Measurements from ENCODE around the gene SAMD1.

The SAMD1 gene

DNA sequence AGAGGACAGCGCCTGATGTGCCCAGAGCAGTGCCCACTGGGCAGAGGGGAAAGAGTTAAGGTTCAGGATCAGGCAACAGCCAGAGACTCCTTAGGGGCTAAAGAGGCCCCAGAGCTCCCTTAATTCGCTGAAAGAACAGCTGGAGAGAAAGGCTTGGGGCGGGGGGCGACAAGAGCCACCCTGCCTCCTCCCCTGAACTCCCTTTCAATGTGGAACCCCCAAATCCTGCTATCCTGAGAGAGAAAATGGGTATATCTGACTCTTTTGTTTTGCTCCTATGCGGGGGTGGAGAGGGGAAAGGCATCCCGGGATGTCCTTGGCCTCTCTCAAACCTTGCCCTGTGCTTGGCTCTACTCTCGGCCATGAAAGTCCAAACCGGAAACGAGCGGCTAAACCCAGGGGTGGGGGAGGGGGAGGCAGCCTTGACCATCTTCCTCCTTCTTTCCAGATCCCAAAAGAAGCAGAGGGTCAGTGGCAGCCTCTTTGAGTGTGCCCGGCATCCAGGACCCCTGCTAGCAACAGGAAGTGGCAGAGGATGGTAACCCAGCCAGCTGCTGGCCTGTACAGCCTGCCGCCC is 22.3 kb upstream of the SAMD1 start:
- no peak for DNase-seq

DNA sequence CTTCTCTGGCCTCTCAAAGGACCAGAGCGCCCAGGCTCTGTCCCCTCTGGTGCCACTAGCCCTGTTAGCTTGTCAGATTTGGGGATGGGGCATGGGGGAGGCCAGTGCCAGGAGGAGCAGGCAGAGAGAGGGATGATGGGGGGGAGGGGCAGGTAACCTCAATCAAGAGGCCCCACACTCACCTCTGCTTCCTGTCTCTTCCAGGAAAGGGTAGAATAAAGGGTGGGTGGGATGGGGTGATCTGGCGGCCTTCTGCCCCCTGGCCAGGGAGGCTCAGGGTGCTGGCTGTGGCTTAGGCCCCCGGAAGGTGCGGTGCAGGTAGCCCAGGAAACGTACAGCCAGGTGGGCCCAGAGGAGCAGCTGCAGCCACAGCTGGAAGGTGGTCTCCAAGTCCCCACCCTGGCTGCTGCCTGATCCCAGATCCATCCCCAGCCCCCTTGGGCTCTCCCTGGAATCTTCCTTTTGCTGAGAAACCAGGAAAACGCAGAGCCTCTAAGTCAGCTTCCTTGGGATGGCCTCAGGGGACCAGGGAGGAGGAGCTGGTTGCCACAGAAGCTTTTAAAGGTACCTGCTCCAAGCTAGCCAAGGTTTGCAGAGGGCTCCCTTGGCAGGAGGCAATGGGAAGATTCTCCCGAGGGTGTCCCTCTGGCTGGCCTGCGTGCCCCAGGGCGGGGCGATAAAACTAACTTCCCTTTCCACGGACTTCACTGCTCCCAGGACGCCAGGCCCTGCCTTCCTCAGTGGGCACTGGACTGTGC is 21.7 kb upstream of the SAMD1 start:
- no peak for DNase-seq

DNA sequence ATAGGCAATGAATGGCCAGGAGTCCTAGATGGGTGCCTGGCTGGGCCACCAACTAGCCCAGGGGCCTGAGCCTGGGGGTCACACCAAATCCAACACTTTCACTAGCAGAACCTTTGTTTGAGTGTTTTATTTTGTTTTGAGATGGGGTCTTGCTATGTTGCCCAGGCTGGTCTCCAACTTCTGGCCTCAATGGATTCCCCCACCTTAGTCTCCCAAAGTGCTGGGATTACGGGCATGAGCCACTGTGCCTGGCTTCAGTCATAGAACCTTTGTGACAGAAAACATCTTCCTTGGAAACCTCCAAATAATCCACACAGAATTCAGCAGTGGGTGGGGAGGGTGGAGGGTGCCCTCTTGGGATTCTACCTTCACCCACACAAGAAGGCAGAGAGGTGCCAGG is 20.9 kb upstream of the SAMD1 start:
- DNase-seq, result no peak

- no peak for DNase-seq
Observed at GRCh38 chr19:14110650-14111049, 20.1 kb upstream of the SAMD1 start.

DNA sequence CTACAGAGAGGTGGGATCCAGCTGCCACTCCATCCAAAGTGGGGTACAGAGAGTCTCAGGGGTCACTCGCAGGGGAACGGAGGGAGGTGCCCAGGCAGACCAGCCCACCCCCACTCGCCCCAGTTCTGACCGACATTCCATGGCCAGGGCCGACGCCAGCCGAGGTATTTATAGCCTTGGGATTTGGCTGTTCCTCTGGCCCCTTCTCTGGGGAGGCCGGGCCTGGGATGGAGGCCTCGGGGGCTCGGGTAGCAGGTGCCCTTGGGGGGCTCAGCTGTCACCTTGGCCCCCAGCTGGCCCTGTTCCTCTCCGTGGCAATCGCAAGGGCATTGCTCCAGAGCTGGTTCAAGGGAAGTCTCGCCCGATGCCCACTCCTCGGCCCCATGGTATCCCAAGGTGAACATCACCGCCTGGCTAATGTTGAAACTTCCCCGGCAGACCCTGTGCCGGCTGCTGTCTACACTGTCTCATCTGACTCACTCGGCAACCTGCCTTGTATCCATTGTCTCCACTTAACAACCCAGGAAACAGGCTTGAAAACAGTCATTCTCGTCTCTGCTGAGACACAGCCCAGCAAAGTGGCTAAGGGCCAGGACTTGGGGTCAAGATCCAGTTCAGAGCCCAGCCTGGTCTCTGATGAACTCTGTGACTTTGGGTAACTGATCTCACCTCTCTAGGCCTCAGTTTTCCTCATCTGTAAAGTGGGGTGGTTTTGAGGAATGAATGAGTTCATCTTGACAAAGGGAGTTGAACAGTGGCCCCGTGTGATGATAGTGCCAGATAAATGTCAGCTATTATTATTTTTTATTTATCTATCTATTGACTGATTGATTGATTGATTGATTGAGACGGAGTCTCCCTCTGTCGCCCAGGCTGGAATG is 17.3 kb upstream of the SAMD1 start:
- DNase-seq, result no peak

GRCh38 chr19:14106840-14107239 is 16.3 kb upstream of the SAMD1 start:
- DNase-seq, result no peak

- no peak for DNase-seq
Observed at GRCh38 chr19:14105680-14106079, 15.1 kb upstream of the SAMD1 start.

DNA sequence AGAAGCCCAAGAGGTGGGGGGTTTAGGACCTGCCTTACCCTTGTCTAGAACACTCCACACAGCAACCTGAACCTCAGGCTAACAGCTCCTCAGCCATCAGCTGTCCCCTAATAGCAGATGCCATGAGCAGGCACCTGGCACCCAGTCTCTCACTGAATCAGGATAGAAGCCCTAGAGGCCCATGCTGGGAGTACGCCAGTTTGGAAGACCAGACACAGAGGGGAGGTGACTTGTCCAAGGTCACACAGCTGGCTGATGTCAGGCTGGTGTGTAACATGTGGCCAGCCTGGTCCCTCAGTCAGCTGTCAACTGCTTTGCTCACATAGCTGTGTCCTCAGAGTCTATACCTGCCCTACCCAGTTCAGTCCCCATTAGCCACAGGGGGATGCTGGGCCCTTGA is 12.8 kb upstream of the SAMD1 start:
- no peak for DNase-seq

DNA sequence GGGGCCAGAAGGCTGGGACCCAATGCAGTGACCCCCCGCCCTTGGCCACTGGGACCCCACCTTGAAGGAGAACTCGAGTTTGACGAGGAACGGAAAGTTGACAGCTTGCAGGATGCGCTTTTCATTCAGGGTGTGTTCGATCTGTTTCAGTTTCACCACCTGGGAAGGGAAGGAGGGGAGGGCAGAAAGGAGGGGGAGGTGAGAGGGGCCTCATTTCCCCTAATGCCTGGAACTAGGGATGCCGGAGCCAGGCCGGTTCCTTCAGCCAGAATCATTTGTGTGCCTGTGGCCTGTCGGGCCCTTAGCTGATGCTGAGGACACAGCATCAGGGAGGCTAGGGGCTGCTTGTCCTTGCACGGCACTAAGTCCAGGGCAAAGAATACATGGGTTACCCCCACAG is 12.2 kb upstream of the SAMD1 start:
- DNase-seq, result no peak

DNA sequence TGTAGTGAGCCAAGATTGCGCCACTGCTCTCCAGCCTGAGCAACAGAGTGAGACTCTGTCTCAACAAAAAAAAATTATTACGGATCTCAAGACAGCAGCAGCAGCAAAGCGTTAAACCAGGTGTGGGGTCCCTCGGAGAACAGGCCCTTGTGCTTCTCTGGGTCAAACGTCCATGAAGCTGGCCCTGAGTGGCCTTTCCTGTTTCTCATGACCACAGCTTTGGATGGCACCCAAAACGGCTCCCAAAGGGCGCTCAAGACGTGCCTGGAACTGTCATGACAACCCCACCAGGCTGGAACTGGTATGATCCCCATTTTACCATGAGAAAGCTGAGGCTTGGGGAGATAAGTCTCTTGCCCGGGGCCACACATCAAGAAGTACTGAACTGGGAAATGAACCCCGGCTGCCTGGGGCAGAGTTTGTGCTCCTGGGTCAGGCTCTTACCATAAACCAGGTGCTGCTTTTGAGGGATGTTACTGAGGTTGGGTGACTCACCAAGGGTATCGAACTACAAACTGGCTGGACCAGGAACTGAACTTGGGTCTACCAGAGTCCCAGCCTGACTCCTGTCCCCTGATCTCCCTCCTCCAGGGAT is 11.6 kb upstream of the SAMD1 start:
- DNase-seq, result no peak

GRCh38 chr19:14101003-14101545 is 10.5 kb upstream of the SAMD1 start:
- DNase-seq, result no peak

DNA sequence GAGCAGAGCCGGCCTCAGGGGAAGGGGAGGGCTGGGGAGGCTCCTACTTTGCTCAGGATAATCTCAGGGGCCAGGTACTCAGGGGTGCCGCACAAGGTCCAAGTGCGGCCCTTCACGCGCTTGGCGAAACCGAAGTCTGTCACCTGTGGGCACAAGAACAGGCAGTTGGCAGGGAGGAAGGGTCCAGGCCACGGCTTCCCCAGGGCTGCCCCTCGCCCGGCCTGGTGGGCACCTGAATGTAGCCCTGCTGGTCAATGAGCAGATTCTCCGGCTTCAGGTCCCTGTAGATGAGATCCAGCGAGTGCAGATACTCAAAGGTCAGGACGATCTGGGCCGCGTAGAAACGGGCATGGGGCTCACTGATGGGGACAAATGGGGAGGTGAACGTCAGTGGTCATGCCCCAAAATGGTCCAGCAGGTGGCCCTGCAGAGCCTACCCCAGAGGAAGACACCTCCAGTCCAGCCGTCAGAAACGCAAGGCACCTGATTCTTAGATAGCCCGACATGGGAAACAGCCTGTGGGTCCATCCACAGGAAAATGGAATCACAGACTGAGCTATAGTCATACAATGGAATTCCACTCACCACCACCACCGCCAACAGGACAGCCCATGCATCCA is 7.1 kb upstream of the SAMD1 start:
- DNase-seq, result no peak

- DNase-seq, result no peak
Observed at GRCh38 chr19:14096272-14096992, 5.9 kb upstream of the SAMD1 start.

DNA sequence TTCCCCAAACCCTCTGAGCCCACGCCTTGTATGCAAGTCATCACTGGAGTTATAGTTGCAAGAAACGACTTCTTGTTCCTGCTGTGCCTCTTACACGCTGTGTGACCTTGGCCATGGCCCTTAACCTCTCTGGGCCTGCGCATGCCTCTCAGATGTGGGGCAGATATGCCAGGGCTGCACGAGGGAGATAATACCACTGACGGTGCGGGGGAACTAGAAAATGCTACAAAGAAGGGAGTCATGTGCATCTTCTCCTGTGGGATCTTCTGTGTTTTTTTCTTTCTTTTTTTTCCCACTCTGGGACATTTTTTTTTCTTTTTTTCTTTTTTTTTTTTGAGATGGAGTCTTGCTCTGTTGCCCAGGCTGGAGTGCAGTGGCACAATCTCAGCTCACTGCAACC is 4.3 kb upstream of the SAMD1 start:
- DNase-seq, result no peak

DNA sequence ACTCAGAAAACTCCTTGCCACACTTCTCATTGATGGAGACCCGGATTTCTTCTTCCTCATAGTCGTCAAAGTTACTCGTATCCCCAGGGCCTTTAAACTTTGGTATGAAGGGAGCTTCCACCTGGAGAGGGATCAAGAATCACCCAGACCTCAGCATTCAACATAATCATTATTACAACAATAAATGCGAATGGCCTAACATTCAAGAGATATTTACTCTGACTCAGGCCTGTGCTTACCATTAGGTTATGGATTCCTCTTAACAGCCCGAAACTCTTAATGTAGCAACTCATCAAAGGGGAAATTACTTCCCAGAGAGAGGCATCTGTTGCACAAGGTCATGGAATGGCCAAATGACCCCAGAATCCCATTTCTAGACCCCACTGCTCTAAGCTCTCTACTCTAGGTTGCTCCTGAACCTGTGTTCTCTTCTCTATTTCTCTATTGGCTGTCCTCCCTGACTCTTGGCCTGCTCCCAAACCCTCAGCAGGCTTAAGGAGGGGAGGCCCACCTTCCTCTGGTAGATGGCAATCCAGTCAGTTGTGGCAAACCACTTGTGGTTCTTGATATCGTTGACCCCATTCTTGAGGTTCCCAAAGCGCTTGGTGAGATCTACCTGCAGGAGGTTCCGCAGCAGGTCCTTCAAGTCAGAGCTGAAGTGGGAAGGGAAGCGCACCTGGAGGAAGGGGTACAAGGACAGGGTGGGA is 2.7 kb upstream of the SAMD1 start:
- DNase-seq, result no peak

DNA sequence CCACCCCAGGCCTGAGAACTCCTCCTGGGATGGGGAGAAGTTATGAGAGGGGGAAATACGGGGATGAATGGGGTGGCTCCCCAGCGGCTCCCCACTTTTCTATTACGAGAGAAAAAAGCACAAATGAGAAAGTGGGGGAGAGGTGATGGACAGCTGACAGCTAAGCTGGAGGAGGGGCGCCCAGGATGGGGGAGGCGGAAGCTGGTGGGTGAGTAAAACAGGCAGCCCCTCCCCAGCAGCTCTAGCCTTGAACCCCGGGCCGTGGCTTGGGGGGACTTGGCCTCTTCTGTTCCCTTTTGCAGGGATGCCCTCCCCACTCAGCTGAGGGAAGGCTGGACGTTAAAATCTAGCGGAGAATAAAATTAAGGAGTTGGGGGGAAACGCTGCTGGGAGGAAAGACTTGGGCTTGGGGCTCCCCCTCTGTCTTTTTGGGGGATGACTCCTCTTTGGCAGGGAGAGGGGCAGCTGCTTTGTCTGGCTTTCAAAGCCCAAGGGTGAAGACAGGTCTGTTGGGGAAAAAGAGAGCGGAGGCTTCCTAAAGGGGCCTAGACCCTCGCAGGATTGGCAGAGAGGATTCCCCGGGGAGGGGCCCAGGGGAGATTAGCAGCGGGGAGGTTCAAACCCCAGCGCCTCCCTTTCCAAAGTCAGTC is 1.4 kb upstream of the SAMD1 start:
- DNase-seq, result no peak

DNA sequence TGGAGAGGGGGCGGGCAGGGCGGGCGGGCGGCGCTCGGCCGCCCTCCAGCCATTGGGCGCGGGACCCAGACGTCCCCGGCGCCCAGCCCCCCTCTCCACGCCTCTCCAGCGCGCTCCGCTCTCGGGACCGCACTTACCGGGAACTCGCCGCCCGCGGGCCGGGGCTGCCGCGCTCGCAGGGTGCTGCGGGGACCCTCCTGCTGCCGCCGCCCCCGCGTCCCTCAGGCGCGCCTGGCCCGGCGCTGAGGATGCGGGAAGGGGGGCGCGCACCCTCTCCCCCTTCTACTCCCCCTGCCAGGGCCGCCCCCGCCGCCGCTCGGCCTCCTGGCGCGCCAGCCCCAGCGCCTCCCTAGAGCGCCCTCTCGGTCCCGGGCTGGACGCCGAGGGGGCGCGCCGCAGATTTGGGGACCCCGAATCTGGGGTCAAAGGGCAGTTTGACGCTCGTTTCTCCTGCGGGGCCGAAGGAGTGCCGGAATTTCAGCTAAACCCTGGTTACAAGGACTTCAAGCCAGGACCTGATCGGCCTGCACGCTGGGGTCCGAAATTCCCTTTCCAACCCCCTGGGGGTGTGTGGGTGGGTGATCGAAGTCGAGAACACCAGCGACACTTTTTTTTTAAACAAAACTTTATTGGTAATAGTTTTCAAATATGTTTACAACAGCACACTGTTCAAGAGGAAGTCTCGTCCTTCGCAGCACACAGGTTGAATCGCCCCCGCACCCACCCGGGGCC is 696 bp upstream of the SAMD1 start:
- DNase-seq, result peak; percentile 73

DNA sequence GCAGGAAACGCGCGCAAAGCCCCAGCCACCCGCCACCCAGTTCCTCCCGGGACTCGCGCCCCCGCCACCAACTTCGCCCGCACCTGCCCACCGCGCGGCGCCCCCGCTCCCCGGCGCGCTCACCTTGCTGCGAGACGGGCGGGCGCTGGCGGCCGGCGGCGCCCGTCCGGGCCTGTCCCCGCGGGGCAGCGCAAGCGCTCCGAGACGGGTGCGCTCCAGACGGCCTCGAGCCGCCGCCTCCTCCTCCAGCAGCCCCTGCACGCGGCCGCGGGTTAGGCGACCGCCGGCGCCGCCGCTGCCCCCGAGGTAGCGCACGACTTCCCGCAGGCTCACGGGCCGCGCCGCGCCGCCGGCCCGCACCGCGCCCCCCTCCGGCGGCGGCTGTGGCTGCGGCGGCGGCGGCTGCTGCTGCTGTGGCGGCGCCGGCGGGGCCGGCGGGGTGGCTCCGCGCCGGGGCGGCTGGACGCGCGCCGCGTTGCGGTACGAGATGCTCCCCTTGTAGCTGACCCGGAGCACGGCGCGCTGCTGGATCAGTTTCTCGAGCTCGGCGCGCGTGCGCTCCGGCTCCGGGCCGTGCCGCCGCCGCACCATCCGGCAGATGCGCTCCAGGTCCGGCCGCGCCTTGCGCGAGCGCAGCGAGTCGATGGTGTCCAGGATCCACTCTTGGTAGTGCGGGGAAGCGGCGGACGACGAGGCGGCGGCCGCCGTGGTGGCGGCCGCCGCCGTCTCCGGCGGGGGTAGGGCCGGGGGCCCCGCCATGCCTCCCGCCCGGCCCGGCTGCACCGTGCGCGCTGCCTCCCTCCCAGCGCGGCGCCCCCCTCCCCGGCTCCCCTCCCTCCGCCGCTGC is 666 bp downstream of the SAMD1 start:
- DNase-seq, result no peak

- no peak for DNase-seq
Observed at GRCh38 chr19:14089412-14089661, 1.2 kb downstream of the SAMD1 start.
